SU-DHL-6 (cell line): ENCODE data around the gene TGFA.

Experiments
- H2AFZ ChIP-seq: fragments of 200-600 bp; sonication (generic); 2 replicates; pipeline ENCODE4 v1.6.1; 2014; ENCODE audit warnings: low read depth, mild to moderate bottlenecking, moderate library complexity, mixed read lengths, antibody characterized with exemption, low read length; ENCODE audit not compliant: severe bottlenecking
- H3F3A ChIP-seq: fragments of 200-600 bp; shearing (Covaris generic); 2 replicates; pipeline ENCODE4 v1.6.0; 2016; ENCODE audit warnings: antibody characterized with exemption, mild to moderate bottlenecking; ENCODE audit not compliant: insufficient read depth
- H3K27ac ChIP-seq: fragments of 200-600 bp; sonication (generic); 2 replicates; pipeline ENCODE4 v1.5.1; 2016; ENCODE audit warnings: low read depth, mild to moderate bottlenecking, low read length, moderate library complexity, mixed read lengths
- H3K27me3 ChIP-seq: fragments of 200-600 bp; sonication (generic), shearing (Covaris generic); 2 replicates; pipeline ENCODE4 v1.6.0; 2014; ENCODE audit warnings: mild to moderate bottlenecking, low read length
- H3K36me3 ChIP-seq: fragments of 200-600 bp; sonication (generic); 2 replicates; pipeline ENCODE4 v1.6.1; 2014; ENCODE audit warnings: mild to moderate bottlenecking, low read length, mixed read lengths
- H3K4me2 ChIP-seq: fragments of 300-600, 200-600 bp; shearing (Covaris generic), sonication (generic); 2 replicates; pipeline ENCODE4 v1.6.0; 2014; ENCODE audit warnings: low read length, low read depth, mild to moderate bottlenecking; ENCODE audit not compliant: poor library complexity, severe bottlenecking
- H3K4me3 ChIP-seq: fragments of 200-600 bp; sonication (generic); 2 replicates; pipeline ENCODE4 v1.5.1; 2014; ENCODE audit warnings: antibody characterized with exemption, low read length, mild to moderate bottlenecking, mixed read lengths; ENCODE audit not compliant: insufficient read depth, poor library complexity, severe bottlenecking
- H3K79me2 ChIP-seq: fragments of 200-600 bp; sonication (generic); 2 replicates; pipeline ENCODE4 v1.6.1; 2014; ENCODE audit warnings: mild to moderate bottlenecking, low read length, moderate library complexity; ENCODE audit not compliant: insufficient read depth
- H3K9ac ChIP-seq: fragments of 200-600 bp; sonication (generic); 2 replicates; pipeline ENCODE4 v1.7.0; 2014; ENCODE audit warnings: mild to moderate bottlenecking, low read length
- H3K9me2 ChIP-seq: fragments of 200-600 bp; sonication (generic); replicated peaks from 2 replicates; pipeline ENCODE4 v1.6.1; 2014; ENCODE audit warnings: low read length; ENCODE audit not compliant: insufficient read depth
- H3K9me3 ChIP-seq: fragments of 200-600 bp; sonication (generic); 2 replicates; pipeline ENCODE4 v1.6.1; 2014; ENCODE audit warnings: low read length, mixed read lengths; ENCODE audit not compliant: insufficient read depth
- H4K20me1 ChIP-seq: fragments of 200-600 bp; sonication (generic); 2 replicates; pipeline ENCODE4 v1.6.1; 2014; ENCODE audit warnings: low read depth, mild to moderate bottlenecking, antibody characterized with exemption, low read length, moderate library complexity, mixed read lengths
- EZH2phosphoT487 ChIP-seq: fragments of 200-600 bp; sonication (generic), shearing (Covaris generic); conservative IDR thresholded peaks from 2 replicates; pipeline ENCODE4 v1.6.1; 2018; ENCODE audit warnings: mild to moderate bottlenecking, antibody characterized with exemption, low read length, moderate library complexity, mixed read lengths
- TF ChIP-seq, protein P1 (sequence below): fragments of 200-600 bp; sonication (generic); IDR thresholded peaks from one replicate; pipeline ENCODE4 v1.5.1; 2017; ENCODE audit warnings: antibody characterized with exemption, mild to moderate bottlenecking, low read length, moderate library complexity; ENCODE audit not compliant: insufficient read depth, poor library complexity, severe bottlenecking

TGFA gene

DNA sequence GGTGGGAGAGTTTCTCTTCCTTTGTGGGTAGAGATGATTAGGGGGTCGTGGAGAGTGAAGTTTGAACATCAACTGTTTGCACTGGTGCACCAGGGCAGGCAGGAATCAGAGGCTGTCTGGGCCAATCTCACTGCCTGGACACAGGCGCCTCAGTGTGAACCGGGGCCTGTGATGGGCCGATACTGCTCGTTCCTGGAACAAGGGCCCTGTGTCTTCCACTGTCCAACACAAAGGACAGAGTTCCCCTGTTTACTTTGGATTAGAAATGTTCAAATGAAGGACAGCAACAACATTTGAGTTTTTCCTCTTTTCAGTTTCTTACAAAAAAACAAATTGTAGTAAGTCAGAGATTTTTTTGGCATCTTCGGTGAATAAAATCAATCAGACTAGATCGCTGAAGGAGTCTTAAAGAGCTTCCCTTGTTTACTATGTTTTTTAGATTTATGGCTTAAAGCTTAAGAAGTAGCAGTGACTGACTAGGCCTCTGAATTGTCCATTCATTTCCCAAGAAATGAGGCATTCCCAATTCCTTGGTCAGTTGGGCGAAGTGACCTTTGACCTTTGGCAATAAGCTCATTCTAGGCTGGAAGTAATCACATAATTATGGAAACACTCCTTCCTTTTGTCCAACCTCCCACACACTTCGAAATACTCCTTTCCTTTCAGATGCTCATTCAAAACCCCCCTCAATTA, 11.6 kb upstream of the TGFA start:
- no peaks in the 10 kb centered on the region for H3F3A ChIP-seq
- no peak overlapping the region for H3K4me3 ChIP-seq
- no peaks in the 10 kb centered on the region for H3K36me3 ChIP-seq
- H3K79me2 ChIP-seq: no peaks in the 10 kb centered on the region
- no peak overlapping the region for H3K9ac ChIP-seq
- no peak overlapping the region for H3K27ac ChIP-seq
- no peaks in the 10 kb centered on the region for H4K20me1 ChIP-seq
- H2AFZ ChIP-seq: no peak overlapping the region
- TF ChIP-seq EZH2phosphoT487: no peak
- TF ChIP-seq, protein P1, sequence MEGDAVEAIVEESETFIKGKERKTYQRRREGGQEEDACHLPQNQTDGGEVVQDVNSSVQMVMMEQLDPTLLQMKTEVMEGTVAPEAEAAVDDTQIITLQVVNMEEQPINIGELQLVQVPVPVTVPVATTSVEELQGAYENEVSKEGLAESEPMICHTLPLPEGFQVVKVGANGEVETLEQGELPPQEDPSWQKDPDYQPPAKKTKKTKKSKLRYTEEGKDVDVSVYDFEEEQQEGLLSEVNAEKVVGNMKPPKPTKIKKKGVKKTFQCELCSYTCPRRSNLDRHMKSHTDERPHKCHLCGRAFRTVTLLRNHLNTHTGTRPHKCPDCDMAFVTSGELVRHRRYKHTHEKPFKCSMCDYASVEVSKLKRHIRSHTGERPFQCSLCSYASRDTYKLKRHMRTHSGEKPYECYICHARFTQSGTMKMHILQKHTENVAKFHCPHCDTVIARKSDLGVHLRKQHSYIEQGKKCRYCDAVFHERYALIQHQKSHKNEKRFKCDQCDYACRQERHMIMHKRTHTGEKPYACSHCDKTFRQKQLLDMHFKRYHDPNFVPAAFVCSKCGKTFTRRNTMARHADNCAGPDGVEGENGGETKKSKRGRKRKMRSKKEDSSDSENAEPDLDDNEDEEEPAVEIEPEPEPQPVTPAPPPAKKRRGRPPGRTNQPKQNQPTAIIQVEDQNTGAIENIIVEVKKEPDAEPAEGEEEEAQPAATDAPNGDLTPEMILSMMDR: no peak
- no peaks in the 10 kb centered on the region for H3K9me3 ChIP-seq
- no peaks in the 10 kb centered on the region for H3K9me2 ChIP-seq
- H3K4me2 ChIP-seq: no peak overlapping the region
- H3K27me3 ChIP-seq: no peaks in the 10 kb centered on the region

DNA sequence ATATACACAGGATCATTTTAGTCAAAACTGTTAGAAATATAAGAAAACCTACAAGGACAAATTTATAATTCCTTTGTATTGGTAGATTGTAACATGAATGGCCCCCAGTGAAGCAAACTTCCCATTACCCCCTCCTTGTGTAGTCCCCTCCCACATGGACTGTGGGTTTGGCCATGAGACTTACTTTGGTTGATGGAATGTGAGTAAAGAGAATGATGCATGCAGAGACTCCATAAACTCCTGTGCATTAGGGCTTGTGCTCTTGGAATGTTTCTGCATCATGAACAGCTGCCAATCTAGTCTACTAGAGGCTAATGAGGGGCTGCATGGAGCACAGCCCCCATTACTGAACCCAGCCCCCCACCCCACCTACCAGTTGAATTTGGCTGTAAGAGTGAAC, 8.3 kb upstream of the TGFA start:
- Histone ChIP-seq H3K27ac (no peak overlapping the region), H3K79me2 (no peaks in the 10 kb centered on the region), H2AFZ (no peak overlapping the region), H3K9me3 (no peaks in the 10 kb centered on the region), H3K4me2 (no peak overlapping the region), H3K36me3 (no peaks in the 10 kb centered on the region), H3K27me3 (no peaks in the 10 kb centered on the region), H3F3A (no peaks in the 10 kb centered on the region), H3K4me3 (no peak overlapping the region), H3K9me2 (no peaks in the 10 kb centered on the region), H4K20me1 (no peaks in the 10 kb centered on the region), H3K9ac (no peak overlapping the region)
- TF ChIP-seq EZH2phosphoT487: no peak
- TF ChIP-seq, protein P1: no peak

DNA sequence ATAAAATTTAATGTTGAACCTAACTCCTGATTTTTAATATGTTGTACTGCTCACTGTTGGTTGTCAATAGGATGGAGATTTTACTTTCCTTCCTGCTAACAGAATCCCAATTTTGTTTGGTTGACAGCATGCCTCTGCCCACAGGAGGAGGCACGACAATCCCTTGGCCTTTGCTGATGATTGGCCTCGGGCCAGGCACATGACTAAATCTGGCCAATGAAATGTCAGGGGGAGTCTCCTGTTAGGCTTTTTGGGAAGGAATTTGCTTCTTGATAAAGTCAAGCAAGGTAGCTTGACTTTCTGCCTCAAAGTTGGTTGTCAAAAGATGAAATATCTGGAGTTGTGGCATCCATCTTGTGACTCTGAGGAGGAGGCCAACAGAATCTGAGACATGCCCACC, 6.8 kb upstream of the TGFA start:
- Histone ChIP-seq H3K4me3 (no peak overlapping the region), H2AFZ (no peak overlapping the region), H3K79me2 (no peaks in the 10 kb centered on the region), H4K20me1 (no peaks in the 10 kb centered on the region), H3K36me3 (no peaks in the 10 kb centered on the region), H3K27ac (no peak overlapping the region), H3K9ac (no peak overlapping the region), H3K9me2 (no peaks in the 10 kb centered on the region), H3K27me3 (no peaks in the 10 kb centered on the region), H3K9me3 (no peaks in the 10 kb centered on the region), H3F3A (no peaks in the 10 kb centered on the region), H3K4me2 (no peak overlapping the region)
- TF ChIP-seq EZH2phosphoT487: no peak
- TF ChIP-seq, protein P1: no peak
